ENCODE measurements around the gene EDDM13.

- TF ChIP-seq CTCF (IDR thresholded peaks at IDR 0.05; ENCODE audit: insufficient read depth, low read length) (no peak), REST (IDR thresholded peaks at IDR 0.05; ENCODE audit: insufficient replicate concordance, low read depth) (no peak)
These were observed 1.9 kb upstream of the EDDM13 start for GRCh38 chr19:56270676-56271075.

Measured in HL-60 (cell line).